Endometrial microvascular endothelial cells (primary cell): ENCODE measurements around the gene FOXR1. TPM values are rescaled to one million over a fixed set of nuclear protein-coding genes. Genes with fewer than 3 reads are reported as not detected.
"Not testable (repeated sequence)": the region's sequence is repeated elsewhere in the genome, so short reads cannot be mapped to it uniquely, and the experiment has no call there.

Source experiments
- in situ Hi-C: cut with HindIII; loops from 2 replicates; pipeline ENCODE4 v1.10.0; 2017; ENCODE audit warnings: low sequenced_read_pairs, low pct_unique_long_range_greater_than_20kb; ENCODE audit errors: inconsistent ontology term
- total RNA-seq: library from RNA; depleted of rRNA; stranded (reverse); fragments of >200 nt; gene quantifications from one replicate; pipeline ENCODE4 v1.2.3, GENCODE V29; 2015; ENCODE audit errors: inconsistent ontology term

Gene FOXR1
- total RNA-seq, 1 donor from 2014 or later, result not detected

GRCh38 chr11:118939404-118939915 lies 32.1 kb upstream of the FOXR1 start:
- in situ Hi-C loops, result no loop called here

GRCh38 chr11:118939953-118940598 lies 31.5 kb upstream of the FOXR1 start:
- in situ Hi-C loops, result no loop called here

GRCh38 chr11:118947091-118947490 lies 24.5 kb upstream of the FOXR1 start:
- in situ Hi-C loops, result no loop called here

DNA sequence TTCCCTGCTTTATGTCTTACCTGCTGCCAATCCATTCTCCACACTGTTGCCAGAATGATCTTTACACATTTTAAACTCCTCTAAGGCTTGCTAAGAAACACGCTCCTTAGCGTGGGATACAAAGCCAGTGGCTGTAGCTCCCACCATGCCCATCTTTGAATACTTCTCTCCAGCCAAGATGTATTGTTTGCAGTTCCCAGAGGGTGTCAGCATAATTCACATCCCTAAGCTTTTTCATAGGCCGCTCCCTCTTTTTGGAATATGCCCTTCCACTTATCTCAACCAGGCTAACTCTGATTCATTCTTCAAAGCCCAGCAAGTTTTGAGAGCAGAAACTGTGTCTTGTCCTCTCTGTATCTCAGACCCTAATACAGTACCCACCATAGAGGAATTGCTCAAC lies 23.6 kb upstream of the FOXR1 start:
- in situ Hi-C loops, result no loop called here

DNA sequence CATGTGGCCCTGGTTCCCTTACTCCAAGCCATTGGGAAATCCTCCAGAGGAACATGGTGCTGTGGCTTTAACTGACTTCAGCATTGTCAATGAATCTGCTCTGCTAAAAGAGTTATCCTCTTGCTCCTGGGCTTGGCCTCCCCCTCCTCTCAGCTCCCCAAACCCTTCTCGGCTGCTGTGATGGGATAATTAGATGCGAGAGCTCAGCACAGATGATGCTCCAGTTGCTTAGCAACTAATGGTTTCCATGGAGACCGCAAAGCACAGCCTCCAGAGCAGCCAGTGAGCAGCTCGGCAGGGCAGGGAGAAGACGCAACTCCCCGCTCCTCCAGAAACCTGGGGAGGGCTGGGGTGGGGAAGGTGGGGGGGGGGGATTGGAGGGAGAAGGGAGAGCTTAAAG lies 18.3 kb upstream of the FOXR1 start:
- in situ Hi-C loops, result no loop called here

GRCh38 chr11:118953976-118954375 lies 17.6 kb upstream of the FOXR1 start:
- in situ Hi-C loops, result not testable (repeated sequence)

DNA sequence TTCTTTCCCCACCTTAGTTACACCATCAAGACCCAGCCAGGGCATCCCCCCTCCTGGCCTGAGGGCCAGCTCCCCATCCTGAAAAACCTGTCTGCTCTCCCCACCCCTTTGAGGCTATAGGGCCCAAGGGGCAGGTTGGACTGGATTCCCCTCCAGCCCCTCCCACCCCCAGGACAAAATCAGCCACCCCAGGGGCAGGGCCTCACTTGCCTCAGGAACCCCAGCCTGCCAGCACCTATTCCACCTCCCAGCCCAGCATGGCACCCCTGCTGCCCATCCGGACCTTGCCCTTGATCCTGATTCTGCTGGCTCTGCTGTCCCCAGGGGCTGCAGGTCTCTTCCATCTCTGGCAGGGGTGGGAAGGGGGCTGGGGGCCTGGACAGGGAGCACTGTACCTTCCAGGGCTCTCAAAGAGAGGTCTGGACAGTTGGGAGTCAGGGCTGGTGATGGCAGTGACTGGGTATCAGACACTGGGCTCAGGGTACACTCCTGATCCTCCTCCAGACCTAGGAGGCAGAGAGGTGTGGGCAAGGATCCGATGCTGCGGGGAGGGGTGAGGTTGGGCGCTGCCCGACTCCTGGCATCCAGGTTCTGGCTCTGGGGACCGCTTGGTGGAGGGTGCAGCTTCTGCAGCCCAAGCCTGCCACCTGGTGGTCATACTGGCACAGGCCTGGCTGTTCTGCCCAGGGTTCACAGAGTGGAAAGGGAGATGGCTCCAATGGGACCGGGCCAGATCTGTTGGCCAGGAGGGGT lies 15.3 kb upstream of the FOXR1 start, which contains the start of gene UPK2:
UPK2 (plus strand) TSS at position 205 of the 753 bp plus-strand sequence; CDS start at position 258, 53 bp downstream.
- in situ Hi-C loops, result no loop called here

- in situ Hi-C loops, result no loop called here
Observed at GRCh38 chr11:118956847-118957469, 14.6 kb upstream of the FOXR1 start.

DNA sequence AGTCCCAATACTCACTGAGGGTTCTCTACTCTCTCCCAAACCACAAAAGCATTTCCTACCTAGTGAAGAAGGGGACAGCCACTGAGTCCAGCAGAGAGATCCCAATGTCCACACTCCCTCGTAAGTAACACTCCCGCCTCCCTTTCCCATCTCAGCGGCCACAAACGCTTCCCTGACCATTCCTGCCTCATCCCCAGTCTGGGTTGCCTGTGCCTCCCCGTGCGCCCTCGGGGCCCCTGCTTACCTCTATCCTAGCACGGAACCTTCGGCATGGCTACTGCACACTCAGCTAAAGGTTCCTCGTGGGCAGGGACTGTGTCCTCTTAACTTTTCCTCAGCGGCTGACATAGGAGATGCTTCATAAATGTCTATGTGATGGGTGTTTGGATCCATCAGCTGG lies 14.0 kb upstream of the FOXR1 start:
- in situ Hi-C loops, result no loop called here

- in situ Hi-C loops, result no loop called here
Observed at GRCh38 chr11:118957968-118958367, 13.6 kb upstream of the FOXR1 start.

DNA sequence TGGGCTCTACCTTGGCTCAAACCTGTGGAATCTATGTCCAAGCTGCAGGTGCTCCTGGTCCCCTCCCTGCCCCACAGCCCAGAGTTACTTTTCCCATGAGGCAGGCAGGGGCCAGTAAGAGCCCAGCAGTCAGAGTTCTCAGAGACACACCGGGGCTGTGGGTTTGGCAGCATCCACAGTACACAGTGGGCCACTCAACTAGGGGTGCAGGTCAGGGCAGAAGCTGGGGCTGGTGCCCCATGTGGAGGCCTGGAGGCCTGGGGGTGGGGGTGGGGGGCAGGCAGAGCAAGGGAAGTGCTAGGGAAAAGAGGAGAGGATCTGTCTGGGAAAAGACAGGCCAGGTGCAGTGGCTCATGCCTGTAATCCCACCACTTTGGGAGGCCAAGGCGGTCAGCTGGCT lies 13.0 kb upstream of the FOXR1 start:
- in situ Hi-C loops, result no loop called here

- in situ Hi-C loops, result no loop called here
Observed at GRCh38 chr11:118961189-118961588, 10.4 kb upstream of the FOXR1 start.

- in situ Hi-C loops, result no loop called here
Observed at GRCh38 chr11:118961591-118961990, 10.0 kb upstream of the FOXR1 start.

- in situ Hi-C loops, result not testable (repeated sequence)
Observed at GRCh38 chr11:118969508-118969907, 2.1 kb upstream of the FOXR1 start.

DNA sequence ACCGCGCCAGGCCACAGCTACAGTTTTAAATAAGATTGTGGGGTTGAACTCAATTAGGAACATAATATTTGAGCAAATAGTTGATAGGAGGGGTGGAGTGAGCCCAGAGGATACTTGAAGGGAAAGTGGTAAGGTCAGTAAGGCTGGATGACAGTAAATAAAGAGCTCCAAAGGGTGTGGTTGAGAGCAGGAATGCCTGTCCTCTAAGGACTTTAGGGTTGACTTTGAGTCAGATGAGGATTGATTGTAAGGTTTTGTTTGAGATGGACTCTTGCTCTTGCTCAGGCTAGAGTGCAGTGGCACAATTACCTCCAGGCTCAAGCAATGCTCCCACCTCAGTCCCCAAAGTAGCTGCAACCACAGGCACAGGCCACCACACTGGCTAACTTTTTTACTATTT lies 2.4 kb downstream of the FOXR1 start:
- in situ Hi-C loops, result no loop called here

GRCh38 chr11:118975771-118976709 lies 4.5 kb downstream of the FOXR1 start:
- in situ Hi-C loops, result no loop called here

DNA sequence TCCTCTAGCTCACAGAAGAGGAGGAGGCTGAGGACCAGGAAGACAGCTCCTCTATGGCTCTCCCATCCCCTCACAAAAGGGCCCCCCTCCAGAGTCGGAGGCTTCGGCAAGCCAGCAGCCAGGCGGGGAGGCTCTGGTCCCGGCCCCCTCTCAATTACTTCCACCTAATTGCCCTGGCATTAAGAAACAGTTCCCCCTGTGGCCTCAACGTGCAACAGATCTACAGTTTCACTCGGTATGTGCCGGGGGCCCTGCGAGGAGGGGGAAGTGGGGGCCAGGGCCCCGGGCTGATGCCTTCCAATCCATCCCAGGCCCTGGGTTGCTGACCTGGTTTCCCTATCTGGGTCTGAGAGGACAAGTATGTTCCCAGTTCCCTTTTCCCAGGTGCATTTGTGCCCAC lies 7.9 kb downstream of the FOXR1 start:
- in situ Hi-C loops, result no loop called here

GRCh38 chr11:118980191-118980881 lies 8.8 kb downstream of the FOXR1 start:
- in situ Hi-C loops, result no loop called here
